Transverse colon (tissue), 4 donors: ENCODE data around the gene DES. TPM values are rescaled to one million over a fixed set of nuclear protein-coding genes. Genes with fewer than 3 reads are reported as not detected.

ENCODE experiments used
- DNase-seq: peaks from one replicate; pipeline ENCODE4 v3.0.0-alpha.2; 2019
- H3K27ac ChIP-seq, 4 donors: fragments of 200-600 bp; sonication (generic); 2 replicates each; pipeline ENCODE4 v1.5.1; 2016 to 2018; ENCODE audit warnings: inconsistent platforms in 4 of 4
- H3K27me3 ChIP-seq: fragments of 200-600 bp; sonication (generic); 2 replicates; pipeline ENCODE4 v1.5.1; 2017; ENCODE audit warnings: inconsistent platforms
- H3K36me3 ChIP-seq, 4 donors: fragments of 200-600 bp; sonication (generic); 2 replicates each; pipeline ENCODE4 v1.5.1; 2017 to 2019; ENCODE audit warnings: inconsistent platforms in 4 of 4
- H3K4me1 ChIP-seq, 4 donors: fragments of 200-600 bp; sonication (generic); 2 replicates each; pipeline ENCODE4 v1.5.1; 2017 to 2020; ENCODE audit warnings: inconsistent platforms in 4 of 4
- H3K4me3 ChIP-seq, 4 donors: fragments of 200-600 bp; sonication (generic); 1 replicate in 1 of 4; 2 replicates in 3 of 4; pipeline versions ENCODE4 v1.5.1 to v1.6.1; 2017 to 2019; ENCODE audit warnings: inconsistent platforms in 4 of 4
- H3K9me3 ChIP-seq, 2 donors: fragments of 200-600 bp; sonication (generic); 2 replicates each; pipeline ENCODE4 v1.5.1; 2017 to 2019; ENCODE audit warnings: inconsistent platforms in 2 of 2
- EP300 ChIP-seq: sonication (generic); formaldehyde crosslinking; IDR thresholded peaks from one replicate; pipeline ENCODE4 v1.6.1; 2017; ENCODE audit warnings: antibody characterized with exemption, low read depth
- POLR2A ChIP-seq: fragments of 450-650 bp; IDR thresholded peaks from one replicate; pipeline ENCODE4 v1.6.1; 2016; ENCODE audit warnings: antibody characterized with exemption, mild to moderate bottlenecking, moderate library complexity
- POLR2AphosphoS5 ChIP-seq, 3 donors: sonication (generic); formaldehyde crosslinking; IDR thresholded peaks; one replicate each; pipeline ENCODE4 v1.6.1; 2016; ENCODE audit warnings: antibody characterized with exemption in 3 of 3
- WGBS, 2 donors: methylation state at CpG; one replicate each; pipeline ENCODE4 v1.1.5; 2018; ENCODE audit warnings: low coverage in 1 of 2; 5-methylcytosine and 5-hydroxymethylcytosine counted together
- in situ Hi-C, 4 donors: fragments of 200-750 bp; cut with MboI; loops; one replicate each; pipeline versions ENCODE4 v1.15.0 to v1.15.1; 2017; ENCODE audit warnings: low sequenced_read_pairs in 3 of 4, low pct_ligation_motif_present in 1 of 4, low pct_unique_long_range_greater_than_20kb in 1 of 4
- intact Hi-C: fragments of 100-400 bp; cut with DNase I; formaldehyde crosslinking; loops from one replicate; pipeline ENCODE4 v1.15.1; 2023; ENCODE audit warnings: low total_unique reads
- total RNA-seq, 4 donors: library from RNA; depleted of rRNA; stranded (reverse); fragments of >200 nt; gene quantifications; one replicate each; pipeline ENCODE4 v1.1.0, GENCODE V29; 2016
- TF ChIP-seq, protein P1 (sequence below), 5 experiments: fragments of 200-600 bp in 3 of 5; fragments of 450-650 bp in 2 of 5; sonication (generic) in 3 of 5; IDR thresholded peaks; 1 replicate in 2 of 5; 2 replicates in 3 of 5; pipeline ENCODE4 v1.5.1; 2016 to 2017; ENCODE audit warnings: antibody characterized with exemption in 5 of 5, inconsistent platforms in 3 of 5, mild to moderate bottlenecking in 2 of 5, moderate library complexity in 1 of 5

Gene DES
- total RNA-seq, 4 donors from 2014 or later, result 1,000 to 12,373 (median 1,519) TPM

- Histone ChIP-seq H3K9me3 (no peaks in the 10 kb centered on the region), H3K27ac (peak overlapping the region; percentile 83 to 96 (median 85)), H3K36me3 (no peaks in the 10 kb centered on the region), H3K4me3 (no peak overlapping the region), H3K27me3 (peaks cover 7% of the 10 kb centered on the region), H3K4me1 (peaks cover 6 to 19% (median 10%) of the 10 kb centered on the region in 4 donors)
- 79% methylated on average over 6 of the region's 6 CpGs; no CpG with 5 or more reads in 1 of the 2 donors for WGBS, 2 donors
- TF ChIP-seq EP300 (no peak), POLR2AphosphoS5 (IDR thresholded peaks at IDR 0.05) (no peak), POLR2A (no peak)
- TF ChIP-seq, protein P1, sequence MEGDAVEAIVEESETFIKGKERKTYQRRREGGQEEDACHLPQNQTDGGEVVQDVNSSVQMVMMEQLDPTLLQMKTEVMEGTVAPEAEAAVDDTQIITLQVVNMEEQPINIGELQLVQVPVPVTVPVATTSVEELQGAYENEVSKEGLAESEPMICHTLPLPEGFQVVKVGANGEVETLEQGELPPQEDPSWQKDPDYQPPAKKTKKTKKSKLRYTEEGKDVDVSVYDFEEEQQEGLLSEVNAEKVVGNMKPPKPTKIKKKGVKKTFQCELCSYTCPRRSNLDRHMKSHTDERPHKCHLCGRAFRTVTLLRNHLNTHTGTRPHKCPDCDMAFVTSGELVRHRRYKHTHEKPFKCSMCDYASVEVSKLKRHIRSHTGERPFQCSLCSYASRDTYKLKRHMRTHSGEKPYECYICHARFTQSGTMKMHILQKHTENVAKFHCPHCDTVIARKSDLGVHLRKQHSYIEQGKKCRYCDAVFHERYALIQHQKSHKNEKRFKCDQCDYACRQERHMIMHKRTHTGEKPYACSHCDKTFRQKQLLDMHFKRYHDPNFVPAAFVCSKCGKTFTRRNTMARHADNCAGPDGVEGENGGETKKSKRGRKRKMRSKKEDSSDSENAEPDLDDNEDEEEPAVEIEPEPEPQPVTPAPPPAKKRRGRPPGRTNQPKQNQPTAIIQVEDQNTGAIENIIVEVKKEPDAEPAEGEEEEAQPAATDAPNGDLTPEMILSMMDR (IDR thresholded peaks at IDR 0.05), result no peak
- in situ Hi-C loops (no loop called here), intact Hi-C loops (no loop called here)
- no peak for DNase-seq
These were observed 37.4 kb downstream of the DES start for GRCh38 chr2:219455581-219455980.

- 42 to 63% methylated on average over 3 to 5 of the region's 5 CpGs for WGBS, 2 donors
- intact Hi-C loops (no loop called here), in situ Hi-C loops (no loop called here)
- TF ChIP-seq POLR2AphosphoS5 (IDR thresholded peaks at IDR 0.05), result no peak
- no peak for TF ChIP-seq POLR2A
- TF ChIP-seq, protein P1 (IDR thresholded peaks at IDR 0.05), result peak in 2 of 5 experiments; percentile 9 to 23
- TF ChIP-seq EP300, result no peak
- H3K36me3 ChIP-seq, result no peaks in the 10 kb centered on the region
- DNase-seq, result no peak
- H3K9me3 ChIP-seq, result no peaks in the 10 kb centered on the region
- peak overlapping the region in 3 of 4 donors; percentile 85 to 96 (median 85) for H3K27ac ChIP-seq
- peaks cover 3% of the 10 kb centered on the region for H3K27me3 ChIP-seq
- no peak overlapping the region for H3K4me3 ChIP-seq
- H3K4me1 ChIP-seq, result peaks cover 6 to 13% (median 7%) of the 10 kb centered on the region in 4 donors
These were observed 39.7 kb downstream of the DES start for GRCh38 chr2:219457784-219458369.

GRCh38 chr2:219458996-219459395 is 40.8 kb downstream of the DES start:
- no peak for DNase-seq
- in situ Hi-C loops, result no loop called here
- Histone ChIP-seq H3K27me3 (no peaks in the 10 kb centered on the region), H3K27ac (peak overlapping the region; percentile 69 to 96 (median 85)), H3K4me3 (no peak overlapping the region), H3K4me1 (peaks cover 6 to 13% (median 7%) of the 10 kb centered on the region in 4 donors), H3K9me3 (no peaks in the 10 kb centered on the region), H3K36me3 (no peaks in the 10 kb centered on the region)
- intact Hi-C loops, result no loop called here
- 84% methylated on average over 8 of the region's 8 CpGs; no CpG with 5 or more reads in 1 of the 2 donors for WGBS, 2 donors
- TF ChIP-seq, protein P1 (IDR thresholded peaks at IDR 0.05), result no peak
- TF ChIP-seq POLR2AphosphoS5 (IDR thresholded peaks at IDR 0.05), result no peak
- no peak for TF ChIP-seq EP300
- TF ChIP-seq POLR2A, result no peak

DNA sequence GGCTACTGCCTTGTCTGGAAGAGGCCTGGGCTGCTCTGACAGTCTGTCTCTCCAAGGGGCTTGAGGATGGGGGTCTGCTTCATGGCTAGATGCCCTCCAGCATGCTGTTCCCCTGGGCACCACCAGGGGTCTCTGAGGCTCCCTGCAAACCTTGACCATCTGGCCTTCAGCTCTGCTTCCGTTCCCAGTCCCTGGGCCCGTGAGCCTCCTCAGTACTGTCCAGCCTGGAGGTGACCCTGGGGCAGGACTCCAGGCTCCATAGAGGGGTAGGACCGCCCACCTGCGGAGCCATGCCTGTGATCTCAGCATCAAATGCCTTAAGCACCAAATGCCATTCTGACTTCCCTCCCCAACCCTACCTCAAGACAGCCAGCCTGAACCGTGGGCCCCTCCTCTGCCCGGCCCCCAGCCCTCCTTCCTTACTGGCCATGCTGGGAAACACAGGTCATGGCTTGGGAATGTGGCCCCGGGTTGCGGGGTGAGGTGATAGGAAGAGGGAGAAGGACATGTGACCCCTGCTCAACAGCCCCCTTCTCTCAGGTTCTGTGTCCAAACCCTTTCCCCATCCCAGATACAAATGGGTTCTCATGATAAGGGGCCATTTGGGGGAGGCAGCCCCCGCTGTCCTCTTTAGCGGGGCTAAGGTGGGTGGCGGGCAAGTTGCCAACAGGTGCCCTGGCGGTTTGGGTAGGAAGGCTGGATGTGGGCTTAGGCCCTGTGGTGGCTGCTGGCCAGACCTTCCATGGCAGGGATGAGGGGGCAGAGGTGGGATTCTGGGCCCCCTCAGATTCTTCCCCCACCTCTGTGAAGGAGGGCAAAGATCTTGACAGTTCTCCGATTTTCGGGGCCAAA is 41.5 kb downstream of the DES start:
- 27 to 40% methylated on average over 3 to 12 of the region's 14 CpGs for WGBS, 2 donors
- Histone ChIP-seq H3K36me3 (no peaks in the 10 kb centered on the region), H3K9me3 (no peaks in the 10 kb centered on the region), H3K4me3 (no peak overlapping the region), H3K27me3 (no peaks in the 10 kb centered on the region), H3K4me1 (peaks cover 6 to 13% (median 9%) of the 10 kb centered on the region in 4 donors), H3K27ac (peak overlapping the region; percentile 69 to 96 (median 85))
- peak; percentile 53 for DNase-seq
- TF ChIP-seq, protein P1 (IDR thresholded peaks at IDR 0.05), result peak; percentile 77 to 91 (median 83)
- TF ChIP-seq EP300 (no peak), POLR2A (no peak), POLR2AphosphoS5 (IDR thresholded peaks at IDR 0.05) (peak in 1 of 3 donors; percentile 9)
- in situ Hi-C loops (no loop called here), intact Hi-C loops (no loop called here)
